Astrocyte (in vitro differentiated cells and primary cell): ENCODE results near the gene TENM3.

ENCODE experiments used
- EZH2 ChIP-seq: IDR thresholded peaks from 2 replicates; pipeline ENCODE4 v1.6.1; 2012; ENCODE audit warnings: mild to moderate bottlenecking, low read length, inconsistent platforms; ENCODE audit not compliant: insufficient read depth
- TF ChIP-seq, protein P1 (sequence below): IDR thresholded peaks from 2 replicates; pipeline ENCODE4 v1.5.1; 2011; ENCODE audit warnings: low read depth, mild to moderate bottlenecking, inconsistent platforms, low read length, moderate library complexity; ENCODE audit not compliant: insufficient read depth

GRCh38 chr4:182254026-182254780 lies 11.0 kb downstream of the TENM3 start:
- TF ChIP-seq, protein P1, sequence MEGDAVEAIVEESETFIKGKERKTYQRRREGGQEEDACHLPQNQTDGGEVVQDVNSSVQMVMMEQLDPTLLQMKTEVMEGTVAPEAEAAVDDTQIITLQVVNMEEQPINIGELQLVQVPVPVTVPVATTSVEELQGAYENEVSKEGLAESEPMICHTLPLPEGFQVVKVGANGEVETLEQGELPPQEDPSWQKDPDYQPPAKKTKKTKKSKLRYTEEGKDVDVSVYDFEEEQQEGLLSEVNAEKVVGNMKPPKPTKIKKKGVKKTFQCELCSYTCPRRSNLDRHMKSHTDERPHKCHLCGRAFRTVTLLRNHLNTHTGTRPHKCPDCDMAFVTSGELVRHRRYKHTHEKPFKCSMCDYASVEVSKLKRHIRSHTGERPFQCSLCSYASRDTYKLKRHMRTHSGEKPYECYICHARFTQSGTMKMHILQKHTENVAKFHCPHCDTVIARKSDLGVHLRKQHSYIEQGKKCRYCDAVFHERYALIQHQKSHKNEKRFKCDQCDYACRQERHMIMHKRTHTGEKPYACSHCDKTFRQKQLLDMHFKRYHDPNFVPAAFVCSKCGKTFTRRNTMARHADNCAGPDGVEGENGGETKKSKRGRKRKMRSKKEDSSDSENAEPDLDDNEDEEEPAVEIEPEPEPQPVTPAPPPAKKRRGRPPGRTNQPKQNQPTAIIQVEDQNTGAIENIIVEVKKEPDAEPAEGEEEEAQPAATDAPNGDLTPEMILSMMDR = no peak
- no peak for TF ChIP-seq EZH2
